MCF 10A (cell line): ENCODE measurements around the gene MREG. TPM values are rescaled to one million over a fixed set of nuclear protein-coding genes. Genes with fewer than 3 reads are reported as not detected.

Source experiments
- BruUV-seq: library from RNA; stranded (reverse); fragments of 400-500 nt; replicated peaks from 2 replicates; lab custom pipeline; 2021; lab: Mats Ljungman, UMichigan
- CTCF ChIA-PET: fragments of 300-600 bp; sonication (Branson Sonifier 250); formaldehyde crosslinking; extraction: SDS; loops from one replicate; lab custom pipeline; 2021; ENCODE audit warnings: antibody characterized with exemption, inconsistent platforms; lab: Yijun Ruan, JAX
- POLR2A ChIA-PET: fragments of 300-600, 350-650 bp; sonication (Branson Sonifier 250); formaldehyde crosslinking; extraction: SDS; loops from one replicate; lab custom pipeline; 2020; ENCODE audit warnings: antibody characterized with exemption, inconsistent platforms; lab: Yijun Ruan, JAX
- DNase-seq: peaks from one replicate; pipeline ENCODE4 v3.0.0-alpha.2; 2018; ENCODE audit not compliant: unreplicated experiment
- H3K27ac Mint-ChIP-seq: one replicate; pipeline ENCODE4 v1.8.0; 2022; ENCODE audit warnings: mild to moderate bottlenecking, low read depth, mixed read lengths; ENCODE audit not compliant: unreplicated experiment
- H3K27me3 Mint-ChIP-seq: one replicate; pipeline ENCODE4 v1.8.0; 2022; ENCODE audit warnings: mixed read lengths; ENCODE audit not compliant: insufficient read depth, unreplicated experiment
- H3K36me3 Mint-ChIP-seq: one replicate; pipeline ENCODE4 v1.8.0; 2022; ENCODE audit warnings: mild to moderate bottlenecking, moderate library complexity, mixed read lengths; ENCODE audit not compliant: insufficient read depth, unreplicated experiment
- H3K4me1 Mint-ChIP-seq: one replicate; pipeline ENCODE4 v1.8.0; 2022; ENCODE audit warnings: mixed read lengths; ENCODE audit not compliant: insufficient read depth, unreplicated experiment
- H3K4me3 Mint-ChIP-seq: one replicate; pipeline ENCODE4 v1.8.0; 2022; ENCODE audit warnings: mild to moderate bottlenecking, moderate library complexity, mixed read lengths; ENCODE audit not compliant: unreplicated experiment
- H3K9me3 Mint-ChIP-seq: one replicate; pipeline ENCODE4 v1.8.0; 2022; ENCODE audit warnings: mixed read lengths; ENCODE audit not compliant: unreplicated experiment
- CTCF ChIP-seq: fragments of 200-600 bp; IDR thresholded peaks from one replicate; pipeline ENCODE4 v1.8.0; 2022; ENCODE audit warnings: antibody characterized with exemption, mild to moderate bottlenecking; ENCODE audit not compliant: unreplicated experiment
- intact Hi-C: fragments of 100-400 bp; cut with micrococcal nuclease; formaldehyde crosslinking; loops from 2 replicates; pipeline ENCODE4 v1.14.1; 2022
- total RNA-seq: library from RNA; stranded (reverse); gene quantifications from 2 replicates; pipeline ENCODE4 v1.2.3, GENCODE V29; 2022

Gene MREG
- total RNA-seq, 1 experiment from 2014 or later: 10.4 TPM

GRCh38 chr2:215952860-215953637 lies 60.3 kb downstream of the MREG start:
- H3K36me3 Mint-ChIP-seq: no peaks in the 10 kb centered on the region
- no peaks in the 10 kb centered on the region for H3K4me1 Mint-ChIP-seq
- no peak overlapping the region for H3K27ac Mint-ChIP-seq
- no peaks in the 10 kb centered on the region for H3K27me3 Mint-ChIP-seq
- no peak for TF ChIP-seq CTCF
- H3K4me3 Mint-ChIP-seq: no peak overlapping the region
- CTCF ChIA-PET: interaction anchor here (0.7 to 9.6 kb wide), 7 partner anchors 12 to 81 kb away, joined by 3 to 202 read pairs (median 3); partner anchors contain the start of gene MREG
- intact Hi-C loops: no loop called here
- BruUV-seq: no TSS peak
- DNase-seq: no peak
- POLR2A ChIA-PET: interaction anchor here (1.5 kb wide), 1 partner anchor 59 kb away, joined by 3 read pairs; no protein-coding TSS in a partner anchor
- H3K9me3 Mint-ChIP-seq: no peaks in the 10 kb centered on the region

- BruUV-seq: no TSS peak
- intact Hi-C loops: loop anchor here (2.0 kb wide), 1 partner anchor 61 kb away; the partner anchor contains the start of gene MREG
- Mint-ChIP-seq H3K4me3 (no peak overlapping the region), H3K36me3 (no peaks in the 10 kb centered on the region), H3K9me3 (no peaks in the 10 kb centered on the region), H3K27ac (no peak overlapping the region), H3K4me1 (no peaks in the 10 kb centered on the region), H3K27me3 (no peaks in the 10 kb centered on the region)
- ChIA-PET POLR2A (interaction anchor here (0.8 to 1.5 kb wide), 2 partner anchors 61 to 157 kb away, joined by 3 to 4 read pairs; partner anchors contain the start of gene XRCC5), CTCF (interaction anchor here (0.6 to 9.6 kb wide), 14 partner anchors 9 to 482 kb away, joined by 3 to 202 read pairs (median 8); partner anchors contain the start of gene MREG)
- TF ChIP-seq CTCF: no peak
- no peak for DNase-seq
Observed at GRCh38 chr2:215951558-215951957, 61.8 kb downstream of the MREG start.

- TF ChIP-seq CTCF: peak; percentile 56
- Mint-ChIP-seq H3K9me3 (no peaks in the 10 kb centered on the region), H3K27me3 (no peaks in the 10 kb centered on the region), H3K36me3 (no peaks in the 10 kb centered on the region), H3K4me3 (no peak overlapping the region), H3K27ac (no peak overlapping the region), H3K4me1 (no peaks in the 10 kb centered on the region)
- peak; percentile 64 for DNase-seq
- CTCF ChIA-PET: interaction anchor here (0.6 to 9.6 kb wide), 25 partner anchors 9 to 1872 kb away, joined by 3 to 202 read pairs (median 5); partner anchors contain the start of gene MREG
- POLR2A ChIA-PET: interaction anchor here (0.6 to 1.5 kb wide), 7 partner anchors 16 to 885 kb away, joined by 3 to 5 read pairs (median 3); no protein-coding TSS in a partner anchor
- intact Hi-C loops: loop anchor here (1.0 to 2.0 kb wide), 2 partner anchors 63 to 73 kb away; partner anchors contain the start of gene MREG
- no TSS peak for BruUV-seq
Observed at GRCh38 chr2:215949991-215950404, 63.4 kb downstream of the MREG start.

GRCh38 chr2:215948051-215948450 lies 65.3 kb downstream of the MREG start:
- Mint-ChIP-seq H3K9me3 (no peaks in the 10 kb centered on the region), H3K27me3 (no peaks in the 10 kb centered on the region), H3K4me1 (no peaks in the 10 kb centered on the region), H3K36me3 (peaks cover 6% of the 10 kb centered on the region), H3K27ac (no peak overlapping the region), H3K4me3 (no peak overlapping the region)
- BruUV-seq: no TSS peak
- intact Hi-C loops: no loop called here
- CTCF ChIA-PET: interaction anchor here (0.6 to 9.6 kb wide), 8 partner anchors 64 to 1624 kb away, joined by 3 to 202 read pairs (median 4); partner anchors contain the start of gene MREG
- POLR2A ChIA-PET: interaction anchor here (0.9 kb wide), 1 partner anchor 43 kb away, joined by 3 read pairs; no protein-coding TSS in a partner anchor
- no peak for TF ChIP-seq CTCF
- no peak for DNase-seq
